HepG2 (cell line): ENCODE measurements around the gene NCOA1. TPM values are rescaled to one million over a fixed set of nuclear protein-coding genes. Genes with fewer than 3 reads are reported as not detected.

Experiments used
- FOXA3 ChIP-seq: IDR thresholded peaks from 2 replicates; pipeline ENCODE4 v1.6.1; 2016; ENCODE audit warnings: missing genetic modification reagents, missing compliant biosample characterization
- FOXK1 ChIP-seq: sonication (generic); formaldehyde crosslinking; IDR thresholded peaks from 2 replicates; pipeline ENCODE4 v1.4.0; 2020; ENCODE audit warnings: low read depth, missing genetic modification reagents, borderline replicate concordance
- JUND ChIP-seq: sonication (generic); formaldehyde crosslinking; IDR thresholded peaks from 2 replicates; pipeline ENCODE4 v1.8.0; 2022; ENCODE audit warnings: mild to moderate bottlenecking, missing genetic modification reagents
- KDM1A ChIP-seq: IDR thresholded peaks from 2 replicates; pipeline ENCODE4 v1.6.1; 2016; ENCODE audit warnings: missing compliant biosample characterization
- NFKBIZ ChIP-seq: IDR thresholded peaks from 2 replicates; pipeline ENCODE4 v1.6.1; 2018; ENCODE audit warnings: missing genetic modification reagents, missing compliant biosample characterization
- NR2F6 ChIP-seq, 2 experiments: IDR thresholded peaks; 2 replicates each; pipeline ENCODE4 v1.6.1; 2016; ENCODE audit warnings: antibody characterized with exemption in 1 of 2, mild to moderate bottlenecking in 1 of 2
- RBM22 ChIP-seq: fragments of 200-400 bp; formaldehyde crosslinking; optimal IDR thresholded peaks from 2 replicates; pipeline ENCODE3; 2017; ENCODE audit warnings: mild to moderate bottlenecking, low read length, moderate library complexity
- polyA plus RNA-seq, 8 experiments: library from polyadenylated mRNA; depleted of rRNA in 3 of 8; stranded (reverse) in 7 of 8; unstranded in 1 of 8; fragments of >200 nt; fragmentation: Illumina TruSeq in 4 of 8; extraction: Trizol in 4 of 8; gene quantifications; 2 replicates each; pipeline versions ENCODE4 v1.2.1 to v1.2.3, GENCODE V29; 2011 to 2016; ENCODE audit warnings: low read depth in 4 of 8, missing spikeins in 1 of 8, mixed read lengths in 1 of 8; ENCODE audit not compliant: insufficient read depth in 1 of 8
- total RNA-seq, 5 experiments: library from RNA; depleted of rRNA; stranded (reverse); fragments of >200 nt; fragmentation: Illumina TruSeq; extraction: Trizol; gene quantifications; 2 replicates each; pipeline ENCODE4 v1.2.3, GENCODE V29; 2016; ENCODE audit warnings: low read depth in 1 of 5
- TF ChIP-seq, protein P1 (sequence below): sonication (generic); formaldehyde crosslinking; IDR thresholded peaks from 2 replicates; pipeline ENCODE4 v1.9.0; 2021; ENCODE audit warnings: mild to moderate bottlenecking, missing genetic modification reagents
- TF ChIP-seq, protein P2 (sequence below): IDR thresholded peaks from 2 replicates; pipeline ENCODE4 v1.6.1; 2016; ENCODE audit warnings: mild to moderate bottlenecking, missing biosample characterization, missing genetic modification reagents
- TF ChIP-seq, protein P3 (sequence below): IDR thresholded peaks from 2 replicates; pipeline ENCODE4 v1.6.1; 2012; ENCODE audit warnings: low read depth, low read length, improper control_type of control experiment

The NCOA1 gene
- total and polyA plus RNA-seq, 2 of the 13 experiments (the other 11 are each of a cell fraction or from before 2014, with no cell fraction given): 10.0 to 10.4 TPM

DNA sequence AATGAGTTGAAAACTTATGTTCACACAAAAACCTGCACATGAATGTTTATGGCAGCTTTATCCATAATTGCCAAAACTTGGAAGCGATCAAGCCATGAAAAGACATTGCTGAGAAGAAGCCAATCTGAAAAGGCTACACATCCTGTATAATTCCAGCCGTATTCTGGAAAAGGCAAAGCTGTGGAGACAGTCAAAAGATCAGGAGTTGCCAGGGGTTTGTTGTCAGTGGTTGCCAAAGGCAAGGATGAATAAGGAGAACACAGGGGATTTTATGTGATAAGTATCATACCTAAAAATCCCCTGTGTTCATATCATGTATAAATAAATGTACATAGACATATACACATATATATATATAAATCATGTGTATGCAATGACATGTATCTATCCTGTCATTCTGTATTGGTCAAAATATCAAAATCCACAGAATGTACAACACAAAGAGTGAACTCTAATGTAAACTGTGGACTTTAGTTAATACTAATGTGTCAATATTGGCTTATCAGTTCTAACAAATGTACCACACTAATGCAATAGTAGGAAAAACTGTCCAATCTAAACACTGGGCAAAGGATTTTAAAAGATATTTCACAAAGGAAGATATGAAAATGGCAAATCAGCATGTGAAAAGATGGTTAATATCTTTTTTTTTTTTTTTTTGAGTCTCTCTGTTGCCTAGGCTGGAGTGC lies 226.4 kb downstream of the NCOA1 start (continued):
- TF ChIP-seq, protein P1, sequence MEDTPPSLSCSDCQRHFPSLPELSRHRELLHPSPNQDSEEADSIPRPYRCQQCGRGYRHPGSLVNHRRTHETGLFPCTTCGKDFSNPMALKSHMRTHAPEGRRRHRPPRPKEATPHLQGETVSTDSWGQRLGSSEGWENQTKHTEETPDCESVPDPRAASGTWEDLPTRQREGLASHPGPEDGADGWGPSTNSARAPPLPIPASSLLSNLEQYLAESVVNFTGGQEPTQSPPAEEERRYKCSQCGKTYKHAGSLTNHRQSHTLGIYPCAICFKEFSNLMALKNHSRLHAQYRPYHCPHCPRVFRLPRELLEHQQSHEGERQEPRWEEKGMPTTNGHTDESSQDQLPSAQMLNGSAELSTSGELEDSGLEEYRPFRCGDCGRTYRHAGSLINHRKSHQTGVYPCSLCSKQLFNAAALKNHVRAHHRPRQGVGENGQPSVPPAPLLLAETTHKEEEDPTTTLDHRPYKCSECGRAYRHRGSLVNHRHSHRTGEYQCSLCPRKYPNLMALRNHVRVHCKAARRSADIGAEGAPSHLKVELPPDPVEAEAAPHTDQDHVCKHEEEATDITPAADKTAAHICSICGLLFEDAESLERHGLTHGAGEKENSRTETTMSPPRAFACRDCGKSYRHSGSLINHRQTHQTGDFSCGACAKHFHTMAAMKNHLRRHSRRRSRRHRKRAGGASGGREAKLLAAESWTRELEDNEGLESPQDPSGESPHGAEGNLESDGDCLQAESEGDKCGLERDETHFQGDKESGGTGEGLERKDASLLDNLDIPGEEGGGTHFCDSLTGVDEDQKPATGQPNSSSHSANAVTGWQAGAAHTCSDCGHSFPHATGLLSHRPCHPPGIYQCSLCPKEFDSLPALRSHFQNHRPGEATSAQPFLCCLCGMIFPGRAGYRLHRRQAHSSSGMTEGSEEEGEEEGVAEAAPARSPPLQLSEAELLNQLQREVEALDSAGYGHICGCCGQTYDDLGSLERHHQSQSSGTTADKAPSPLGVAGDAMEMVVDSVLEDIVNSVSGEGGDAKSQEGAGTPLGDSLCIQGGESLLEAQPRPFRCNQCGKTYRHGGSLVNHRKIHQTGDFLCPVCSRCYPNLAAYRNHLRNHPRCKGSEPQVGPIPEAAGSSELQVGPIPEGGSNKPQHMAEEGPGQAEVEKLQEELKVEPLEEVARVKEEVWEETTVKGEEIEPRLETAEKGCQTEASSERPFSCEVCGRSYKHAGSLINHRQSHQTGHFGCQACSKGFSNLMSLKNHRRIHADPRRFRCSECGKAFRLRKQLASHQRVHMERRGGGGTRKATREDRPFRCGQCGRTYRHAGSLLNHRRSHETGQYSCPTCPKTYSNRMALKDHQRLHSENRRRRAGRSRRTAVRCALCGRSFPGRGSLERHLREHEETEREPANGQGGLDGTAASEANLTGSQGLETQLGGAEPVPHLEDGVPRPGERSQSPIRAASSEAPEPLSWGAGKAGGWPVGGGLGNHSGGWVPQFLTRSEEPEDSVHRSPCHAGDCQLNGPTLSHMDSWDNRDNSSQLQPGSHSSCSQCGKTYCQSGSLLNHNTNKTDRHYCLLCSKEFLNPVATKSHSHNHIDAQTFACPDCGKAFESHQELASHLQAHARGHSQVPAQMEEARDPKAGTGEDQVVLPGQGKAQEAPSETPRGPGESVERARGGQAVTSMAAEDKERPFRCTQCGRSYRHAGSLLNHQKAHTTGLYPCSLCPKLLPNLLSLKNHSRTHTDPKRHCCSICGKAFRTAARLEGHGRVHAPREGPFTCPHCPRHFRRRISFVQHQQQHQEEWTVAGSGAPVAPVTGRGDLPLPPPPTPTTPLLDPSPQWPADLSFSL (CRISPR knock-in tag): no peak
- no peak for TF ChIP-seq NR2F6 (IDR thresholded peaks at IDR 0.05)
- no peak for TF ChIP-seq NR2F6 (CRISPR knock-in tag; IDR thresholded peaks at IDR 0.05)
- TF ChIP-seq RBM22: no peak
- no peak for TF ChIP-seq NFKBIZ (CRISPR knock-in tag)
- TF ChIP-seq, protein P2, sequence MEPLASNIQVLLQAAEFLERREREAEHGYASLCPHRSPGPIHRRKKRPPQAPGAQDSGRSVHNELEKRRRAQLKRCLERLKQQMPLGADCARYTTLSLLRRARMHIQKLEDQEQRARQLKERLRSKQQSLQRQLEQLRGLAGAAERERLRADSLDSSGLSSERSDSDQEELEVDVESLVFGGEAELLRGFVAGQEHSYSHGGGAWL: no peak
- TF ChIP-seq FOXK1 (CRISPR knock-in tag): no peak
- no peak for TF ChIP-seq KDM1A (CRISPR knock-in tag)
- TF ChIP-seq, protein P3, sequence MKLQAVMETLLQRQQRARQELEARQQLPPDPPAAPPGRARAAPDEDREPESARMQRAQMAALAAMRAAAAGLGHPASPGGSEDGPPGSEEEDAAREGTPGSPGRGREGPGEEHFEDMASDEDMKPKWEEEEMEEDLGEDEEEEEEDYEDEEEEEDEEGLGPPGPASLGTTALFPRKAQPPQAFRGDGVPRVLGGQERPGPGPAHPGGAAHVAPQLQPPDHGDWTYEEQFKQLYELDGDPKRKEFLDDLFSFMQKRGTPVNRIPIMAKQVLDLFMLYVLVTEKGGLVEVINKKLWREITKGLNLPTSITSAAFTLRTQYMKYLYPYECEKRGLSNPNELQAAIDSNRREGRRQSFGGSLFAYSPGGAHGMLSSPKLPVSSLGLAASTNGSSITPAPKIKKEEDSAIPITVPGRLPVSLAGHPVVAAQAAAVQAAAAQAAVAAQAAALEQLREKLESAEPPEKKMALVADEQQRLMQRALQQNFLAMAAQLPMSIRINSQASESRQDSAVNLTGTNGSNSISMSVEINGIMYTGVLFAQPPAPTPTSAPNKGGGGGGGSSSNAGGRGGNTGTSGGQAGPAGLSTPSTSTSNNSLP: peak; percentile 33; the same call in 1 of the 2 replicates
- TF ChIP-seq JUND (CRISPR knock-in tag): no peak
- peak; percentile 61 for TF ChIP-seq FOXA3 (CRISPR knock-in tag)
